ENCODE results near the gene FLOT1.
A peak's percentile ranks its signal among the peaks of the same experiment; 100 is the strongest.
"Not testable (repeated sequence)": the region's sequence is repeated elsewhere in the genome, so short reads cannot be mapped to it uniquely, and the experiment has no call there.

The FLOT1 gene

DNA sequence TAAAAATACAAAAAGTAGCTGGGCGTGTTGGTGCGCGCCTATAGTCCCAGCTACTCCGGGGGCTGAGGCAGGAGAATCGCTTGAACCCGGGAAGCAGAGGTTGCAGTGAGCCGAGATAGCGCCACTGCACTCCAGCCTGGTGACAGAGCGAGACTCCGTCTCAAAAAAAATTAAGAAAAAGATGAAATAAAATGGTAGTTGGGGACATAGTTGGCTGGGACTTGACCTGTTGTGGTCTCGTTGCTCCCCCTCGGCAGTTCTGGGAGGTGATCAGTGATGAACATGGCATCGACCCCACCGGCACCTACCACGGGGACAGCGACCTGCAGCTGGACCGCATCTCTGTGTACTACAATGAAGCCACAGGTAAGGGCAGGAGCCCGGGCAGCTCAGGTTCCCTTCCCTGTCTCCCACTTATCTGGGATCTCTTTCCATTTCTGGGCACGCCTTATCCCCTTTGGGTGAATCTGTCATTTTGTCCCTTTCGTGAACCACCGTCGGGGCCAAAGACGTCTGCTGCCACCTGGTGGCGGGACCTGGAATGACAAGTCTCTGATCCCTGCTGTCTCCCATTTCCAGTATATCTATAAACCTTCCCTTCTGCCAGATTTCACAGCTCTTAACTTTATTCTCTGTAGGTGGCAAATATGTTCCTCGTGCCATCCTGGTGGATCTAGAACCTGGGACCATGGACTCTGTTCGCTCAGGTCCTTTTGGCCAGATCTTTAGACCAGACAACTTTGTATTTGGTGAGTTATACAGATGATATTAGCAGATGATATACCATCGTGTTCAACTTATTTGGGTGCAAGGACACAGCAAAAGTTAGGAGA lies 20.0 kb downstream of the FLOT1 start:
- peak; percentile 57 to 66 for DNase-seq

GRCh38 chr6:30722025-30722279 lies 20.5 kb downstream of the FLOT1 start:
- not testable (repeated sequence) for DNase-seq

DNA sequence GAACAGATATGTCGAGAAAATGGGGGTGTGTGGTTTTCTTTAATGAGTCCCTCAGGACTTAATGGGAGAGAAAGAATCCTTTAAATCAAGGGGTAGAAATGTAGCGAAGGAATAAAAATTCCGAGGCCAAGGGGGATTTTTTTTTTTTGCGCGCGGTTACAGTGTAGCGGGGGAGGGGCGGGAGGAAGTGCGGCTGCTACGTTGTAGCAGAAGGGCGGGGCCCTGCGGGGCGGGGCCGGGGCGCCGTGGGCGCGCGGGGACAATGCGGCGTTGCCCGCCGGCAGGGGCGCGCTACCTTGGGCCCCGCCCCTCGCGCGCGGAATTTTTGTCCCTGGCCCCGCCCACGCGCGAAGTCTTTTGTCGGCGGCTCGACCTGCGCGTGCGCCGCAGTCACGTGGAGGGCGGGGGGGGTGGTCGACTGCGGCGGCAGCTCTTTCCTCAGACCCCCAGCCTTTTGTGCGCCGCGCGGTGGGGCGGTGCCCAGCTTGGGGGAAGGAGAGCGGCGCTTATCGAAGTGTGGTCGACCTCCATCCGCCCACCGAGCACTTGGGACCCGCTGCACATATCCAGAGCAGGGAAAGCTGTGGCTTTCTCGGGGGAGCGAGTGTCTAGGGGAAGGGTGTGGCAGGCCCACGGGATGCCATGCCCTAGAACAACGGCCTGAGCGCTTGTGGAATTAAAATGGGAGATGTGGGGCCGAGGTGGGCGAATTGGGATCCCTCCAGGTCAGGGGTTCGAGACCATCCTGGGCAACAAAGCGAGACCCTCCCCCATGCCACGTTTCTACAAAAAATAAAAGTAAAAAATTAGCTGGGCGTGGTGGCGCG lies 21.1 kb downstream of the FLOT1 start:
- peak; percentile 82 to 86 for DNase-seq

DNA sequence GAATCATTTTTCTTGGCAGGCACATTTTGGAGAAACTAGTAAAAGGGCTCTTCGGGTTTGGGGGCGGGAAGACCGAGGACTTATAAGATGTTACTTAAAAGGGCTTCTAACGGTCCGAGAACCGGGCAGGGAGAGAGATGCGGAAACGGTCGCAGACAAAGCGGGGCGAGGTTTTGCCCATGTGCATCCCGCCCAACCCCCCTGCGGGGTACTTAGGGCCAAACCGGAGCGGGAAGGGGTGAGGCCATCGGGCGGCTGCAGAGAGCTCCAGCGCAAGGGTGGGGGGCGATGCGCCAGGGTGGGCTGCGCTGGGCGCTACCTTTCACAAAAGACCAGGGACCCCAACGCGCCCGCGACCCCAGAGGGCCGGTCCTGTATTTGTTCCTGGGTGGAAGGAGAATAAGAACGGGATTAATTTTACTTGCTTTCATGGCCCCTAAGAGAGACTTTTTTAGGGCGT lies 21.7 kb downstream of the FLOT1 start:
- DNase-seq = no peak

DNA sequence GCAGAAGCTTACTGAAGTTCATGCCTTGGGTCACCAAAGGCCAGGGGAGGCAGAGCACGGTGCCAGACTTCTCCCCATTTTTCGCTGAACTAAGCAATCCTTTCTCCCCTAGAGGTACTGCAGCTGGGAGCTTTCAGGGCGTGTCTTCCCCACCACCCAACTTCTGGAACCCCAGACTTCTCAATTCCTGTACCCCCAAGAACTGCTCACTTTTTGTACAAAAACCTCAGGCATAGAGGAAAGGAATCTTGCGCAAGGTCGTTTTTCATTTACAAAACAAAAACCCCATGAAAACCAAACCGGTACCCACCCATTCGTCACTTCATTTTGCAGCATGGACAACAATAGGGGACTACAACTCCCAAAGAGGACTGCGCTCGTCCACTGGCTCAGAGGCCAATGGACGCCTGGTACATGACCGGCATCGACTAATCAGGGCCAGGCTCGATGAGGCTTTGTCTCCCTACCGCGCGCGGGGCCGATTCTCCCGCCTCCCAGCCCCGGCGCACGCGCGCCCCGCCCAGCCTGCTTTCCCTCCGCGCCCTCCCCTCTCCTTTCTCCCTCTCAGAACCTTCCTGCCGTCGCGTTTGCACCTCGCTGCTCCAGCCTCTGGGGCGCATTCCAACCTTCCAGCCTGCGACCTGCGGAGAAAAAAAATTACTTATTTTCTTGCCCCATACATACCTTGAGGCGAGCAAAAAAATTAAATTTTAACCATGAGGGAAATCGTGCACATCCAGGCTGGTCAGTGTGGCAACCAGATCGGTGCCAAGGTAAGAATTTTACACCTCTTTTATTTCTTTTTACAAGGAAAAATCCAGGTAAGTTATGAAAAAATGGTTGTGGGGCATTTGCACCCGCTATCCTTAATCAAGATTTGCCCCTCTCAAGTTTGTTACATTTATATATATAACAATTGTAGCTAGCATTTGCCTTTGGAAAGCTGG lies 22.4 kb downstream of the FLOT1 start, which contains the start of gene TUBB:
Gene TUBB (plus strand): TSS at position 562 of the 947 bp plus-strand sequence. CDS start 155 bp downstream, at position 717.
- DNase-seq = peak; percentile 94 to 99

GRCh38 chr6:30719356-30719755 lies 23.1 kb downstream of the FLOT1 start:
- no peak for DNase-seq

DNA sequence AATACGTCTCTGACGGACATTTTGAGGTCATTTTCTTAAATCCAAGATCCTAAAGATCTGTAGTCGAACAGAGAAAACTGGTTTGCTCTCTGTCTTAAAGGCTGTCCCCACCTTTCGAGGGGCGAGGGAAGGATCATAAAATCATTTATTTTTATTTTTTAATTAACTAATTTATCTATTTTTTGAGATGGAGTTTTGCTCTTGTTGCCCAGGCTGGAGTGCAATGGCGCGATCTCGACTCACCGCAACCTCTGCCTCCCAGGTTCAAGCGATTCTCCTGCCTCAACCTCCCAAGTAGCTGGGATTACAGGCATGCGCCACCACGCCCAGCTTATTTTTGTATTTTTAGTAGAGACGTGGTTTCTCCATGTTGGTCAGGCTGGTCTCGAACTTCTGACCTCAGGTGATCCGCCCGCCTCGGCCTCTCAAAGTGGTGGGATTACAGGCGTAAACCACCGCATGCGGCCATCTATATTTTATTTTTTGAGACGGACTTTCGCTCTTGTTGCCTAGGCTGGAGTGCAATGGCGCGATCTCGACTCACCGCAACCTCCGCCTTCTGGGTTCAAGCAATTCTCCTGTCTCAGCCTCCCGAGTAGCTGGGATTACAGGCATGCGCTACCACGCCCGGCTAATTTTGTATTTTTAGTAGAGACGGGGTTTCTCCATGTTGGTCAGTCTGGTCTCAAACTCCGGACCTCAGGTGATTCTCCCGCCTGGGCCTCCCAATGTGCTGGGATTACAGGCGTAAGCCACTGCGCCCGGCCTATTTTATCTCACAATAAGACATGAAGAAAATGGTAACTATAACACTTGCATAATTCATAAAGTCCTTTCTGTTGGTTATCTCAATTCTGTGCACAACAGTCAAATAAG lies 24.4 kb downstream of the FLOT1 start:
- not testable (repeated sequence) for DNase-seq

- DNase-seq = peak; percentile 99
These were observed 25.2 kb downstream of the FLOT1 start, which contains the start of gene MDC1 for GRCh38 chr6:30717129-30717844. Gene MDC1, minus strand, starts transcription at chr6:30717281. Its CDS starts 2,106 bp downstream, at chr6:30715175.

DNA sequence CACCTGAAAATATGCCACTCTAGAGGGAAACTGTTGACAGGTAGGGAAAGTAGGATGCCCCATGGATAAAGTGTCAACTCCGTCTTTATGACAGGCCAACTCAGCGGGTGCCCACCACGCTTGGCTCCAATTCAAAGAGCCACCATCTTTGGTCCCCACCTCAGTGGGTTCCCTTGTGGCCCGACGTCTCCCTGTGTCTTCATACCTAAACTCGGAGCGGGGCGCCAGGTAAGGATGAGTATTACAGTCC lies 25.7 kb downstream of the FLOT1 start:
- DNase-seq = no peak

DNA sequence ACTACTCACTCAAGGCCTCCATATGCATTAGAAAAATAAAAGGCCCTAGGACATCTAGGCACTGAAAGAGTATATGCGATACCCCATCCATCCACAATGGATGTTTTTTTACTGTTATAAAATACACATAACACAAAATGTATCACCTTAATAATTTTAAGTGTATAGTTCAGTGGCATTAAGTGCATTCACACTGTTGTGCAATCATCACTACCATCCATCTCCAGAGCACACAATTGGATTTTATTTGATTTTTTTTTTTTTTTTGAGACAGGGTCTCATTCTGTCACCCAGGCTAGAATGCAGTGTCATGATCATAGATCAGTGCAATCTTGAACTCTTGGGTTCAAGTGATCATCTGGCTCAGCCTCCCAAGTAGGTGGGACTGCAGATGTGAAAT lies 28.2 kb downstream of the FLOT1 start:
- DNase-seq = no peak

DNA sequence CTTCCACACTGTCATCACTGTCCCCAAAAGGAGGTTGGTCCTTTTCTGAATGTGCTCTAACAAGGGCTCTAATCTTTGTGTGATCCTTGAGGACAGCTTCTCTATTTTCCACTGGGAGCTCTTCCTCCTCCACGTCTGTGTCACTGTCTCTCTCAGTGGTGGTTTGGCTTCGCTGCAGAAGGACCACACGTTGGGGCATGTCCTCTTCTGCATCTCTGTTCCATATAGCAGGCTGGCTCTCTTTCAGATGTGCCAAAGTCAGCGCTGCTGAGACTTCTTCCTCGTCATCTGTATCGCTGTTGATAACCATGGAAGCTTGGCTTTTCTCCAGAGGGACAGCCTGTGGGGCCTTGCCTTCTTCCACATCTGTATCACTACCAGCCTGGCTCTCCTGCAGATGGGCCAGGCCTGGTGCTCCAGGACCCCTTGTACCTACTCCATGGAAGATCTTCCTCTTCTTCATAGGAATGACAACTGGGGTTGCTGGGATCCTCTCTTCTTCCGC lies 30.0 kb downstream of the FLOT1 start:
- no peak for DNase-seq

DNA sequence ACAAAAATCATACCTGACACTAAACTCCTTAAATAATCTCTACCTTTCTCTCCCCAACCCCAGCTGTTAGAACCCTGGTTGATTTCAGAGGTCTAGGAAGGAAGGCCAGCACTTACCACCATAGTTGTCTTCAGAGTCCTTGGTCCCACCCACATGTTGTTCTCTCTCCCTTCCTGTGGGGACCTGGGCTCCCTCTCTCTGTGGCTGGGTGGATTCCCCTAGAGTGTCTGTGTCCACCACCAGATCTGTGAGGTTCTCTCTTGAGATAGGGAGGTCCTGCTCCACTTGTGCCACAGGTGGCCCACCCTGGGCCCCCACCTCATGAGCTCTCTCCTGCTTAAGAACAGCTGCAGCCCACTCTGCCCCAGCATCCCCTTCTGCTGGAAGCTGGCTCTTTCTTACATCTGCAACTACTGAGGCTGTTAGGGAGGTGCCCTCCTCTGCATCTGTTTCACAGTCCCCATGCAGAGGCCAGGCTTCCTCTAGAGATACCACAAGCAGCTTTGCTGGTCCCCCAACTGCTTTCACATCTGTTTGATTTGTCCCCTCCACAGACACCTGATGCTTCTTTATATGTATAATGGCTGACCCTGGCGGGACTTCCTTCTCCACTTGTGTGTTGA lies 30.6 kb downstream of the FLOT1 start:
- no peak for DNase-seq

GRCh38 chr6:30709101-30709868 lies 33.2 kb downstream of the FLOT1 start:
- DNase-seq = no peak

- DNase-seq = no peak
These were observed 35.1 kb downstream of the FLOT1 start for GRCh38 chr6:30707281-30707850.

DNA sequence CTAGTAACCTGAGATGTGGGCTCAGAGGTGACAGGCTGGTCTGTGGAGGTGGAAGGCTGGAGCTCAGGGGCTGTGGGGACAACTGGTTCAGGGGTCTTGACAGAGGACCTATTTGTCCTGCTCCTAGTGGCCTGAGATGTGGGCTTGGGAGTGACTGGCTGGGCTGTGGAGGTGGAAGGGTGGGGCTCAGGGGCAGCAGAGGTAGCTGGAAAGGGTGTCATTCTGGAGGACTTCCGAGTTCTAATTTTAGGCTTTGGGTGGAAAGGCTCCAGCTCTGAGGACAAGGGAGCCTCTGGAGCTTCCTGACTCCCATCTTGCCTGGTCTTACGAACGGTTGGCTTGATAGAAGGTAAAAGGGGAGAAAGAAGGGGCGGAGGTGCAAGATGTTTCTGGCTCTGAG lies 36.9 kb downstream of the FLOT1 start:
- no peak for DNase-seq

DNA sequence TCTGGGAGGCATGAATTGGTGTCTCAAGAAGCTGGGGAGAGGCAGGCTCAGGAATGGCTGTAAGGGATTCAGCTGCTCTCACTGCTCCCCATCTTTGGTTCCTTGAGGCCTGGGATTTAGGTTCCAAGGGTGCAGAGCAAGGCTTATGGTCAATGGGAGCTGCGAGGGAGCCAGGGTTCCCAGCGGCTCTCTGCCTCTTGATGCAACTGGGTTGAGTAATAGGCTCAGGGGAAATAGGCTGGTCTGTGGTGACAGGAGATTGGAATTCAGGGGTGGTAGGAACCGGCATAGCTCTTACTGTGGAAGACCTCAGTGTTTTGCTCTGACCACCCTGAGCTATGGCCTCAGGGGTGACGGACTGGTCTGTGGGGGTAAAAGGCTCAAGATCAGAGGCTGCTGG lies 38.7 kb downstream of the FLOT1 start:
- DNase-seq = no peak

GRCh38 chr6:30703011-30703410 lies 39.5 kb downstream of the FLOT1 start:
- no peak for DNase-seq

DNA sequence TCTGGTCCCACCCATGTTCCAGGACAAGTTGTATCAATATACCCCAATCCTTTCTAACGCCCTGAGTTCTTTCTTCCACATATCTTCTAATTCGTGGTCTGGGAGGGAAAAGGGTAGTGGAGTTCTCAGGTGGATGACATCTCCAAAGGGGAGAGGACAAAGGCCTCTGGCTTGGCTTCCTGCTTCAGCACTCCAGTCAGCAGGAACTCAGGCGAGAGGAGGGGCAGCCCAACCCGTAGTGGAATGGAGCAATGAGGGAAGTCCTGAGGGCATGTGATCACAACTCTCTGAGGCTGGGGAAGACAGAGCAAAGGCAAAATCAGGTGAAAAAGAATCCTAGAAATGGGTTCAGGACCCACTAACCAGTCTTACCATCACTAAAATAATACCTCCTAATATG lies 42.1 kb downstream of the FLOT1 start:
- DNase-seq = no peak

GRCh38 chr6:30696432-30696831 lies 46.1 kb downstream of the FLOT1 start:
- DNase-seq = no peak
